IPS DF 4.7 (cell line): Measurements from ENCODE around the gene ALDH3B1.

Source experiments
- DNase-seq: peaks from one replicate; pipeline ENCODE4 v3.0.0-alpha.2; 2013; ENCODE audit warnings: low spot score; ENCODE audit errors: extremely low read depth

Gene ALDH3B1

DNA sequence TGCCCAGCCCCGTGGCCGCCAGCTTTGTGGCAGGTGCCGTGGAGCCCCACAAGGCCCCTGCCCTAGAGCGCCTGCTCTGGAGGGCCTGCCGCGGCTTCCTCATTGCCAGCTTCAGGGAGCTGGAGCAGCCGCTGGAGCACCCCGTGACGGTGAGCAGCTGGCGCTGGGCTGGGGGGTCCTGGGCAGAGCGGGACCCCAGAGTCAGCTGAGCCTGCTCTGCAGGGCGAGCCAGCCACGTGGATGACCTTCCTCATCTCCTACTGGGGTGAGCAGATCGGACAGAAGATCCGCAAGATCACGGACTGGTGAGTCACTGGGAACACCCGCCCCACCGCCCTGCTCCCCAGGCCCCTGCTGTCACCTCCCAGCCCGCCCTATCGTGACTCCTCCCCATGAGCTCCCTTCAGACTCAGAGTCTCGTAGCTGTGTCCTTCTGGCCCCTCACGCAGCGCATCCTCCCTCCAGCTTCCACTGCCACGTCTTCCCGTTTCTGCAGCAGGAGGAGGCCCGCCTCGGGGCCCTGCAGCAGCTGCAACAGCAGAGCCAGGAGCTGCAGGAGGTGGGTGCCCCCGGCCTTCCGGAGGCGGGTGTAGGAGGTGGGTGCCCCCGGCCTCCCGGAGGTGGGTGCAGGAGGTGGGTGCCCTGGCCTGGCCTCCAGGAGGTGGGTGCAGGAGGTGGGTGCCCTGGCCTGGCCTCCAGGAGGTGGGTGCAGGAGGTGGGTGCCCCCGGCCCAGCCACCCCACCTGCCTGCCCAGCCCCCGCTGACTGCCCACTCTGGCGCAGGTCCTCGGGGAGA is 33.4 kb downstream of the ALDH3B1 start:
- DNase-seq: no peak

- DNase-seq: no peak
Measured at GRCh38 chr11:68044145-68044813, 34.2 kb downstream of the ALDH3B1 start.

DNA sequence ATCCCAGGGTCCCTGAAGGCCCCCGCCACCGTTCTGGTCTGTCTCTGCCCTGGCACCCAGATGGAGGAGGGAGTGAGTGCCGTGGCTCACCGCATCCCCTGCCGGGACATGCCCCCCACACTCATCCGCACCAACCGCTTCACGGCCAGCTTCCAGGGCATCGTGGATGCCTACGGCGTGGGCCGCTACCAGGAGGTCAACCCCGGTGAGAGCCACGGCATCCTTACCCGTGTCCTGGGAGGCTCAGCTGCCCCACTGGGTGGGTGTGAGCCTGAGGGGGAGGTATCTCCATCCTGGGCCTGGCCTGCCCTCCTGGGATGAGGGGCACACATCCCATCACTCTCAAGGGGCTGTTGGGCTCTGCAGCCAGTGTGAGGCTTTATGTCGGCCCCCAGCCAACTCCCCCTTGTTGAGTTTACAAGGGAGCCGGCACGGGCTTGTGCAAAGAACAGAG is 34.8 kb downstream of the ALDH3B1 start:
- DNase-seq: no peak

DNA sequence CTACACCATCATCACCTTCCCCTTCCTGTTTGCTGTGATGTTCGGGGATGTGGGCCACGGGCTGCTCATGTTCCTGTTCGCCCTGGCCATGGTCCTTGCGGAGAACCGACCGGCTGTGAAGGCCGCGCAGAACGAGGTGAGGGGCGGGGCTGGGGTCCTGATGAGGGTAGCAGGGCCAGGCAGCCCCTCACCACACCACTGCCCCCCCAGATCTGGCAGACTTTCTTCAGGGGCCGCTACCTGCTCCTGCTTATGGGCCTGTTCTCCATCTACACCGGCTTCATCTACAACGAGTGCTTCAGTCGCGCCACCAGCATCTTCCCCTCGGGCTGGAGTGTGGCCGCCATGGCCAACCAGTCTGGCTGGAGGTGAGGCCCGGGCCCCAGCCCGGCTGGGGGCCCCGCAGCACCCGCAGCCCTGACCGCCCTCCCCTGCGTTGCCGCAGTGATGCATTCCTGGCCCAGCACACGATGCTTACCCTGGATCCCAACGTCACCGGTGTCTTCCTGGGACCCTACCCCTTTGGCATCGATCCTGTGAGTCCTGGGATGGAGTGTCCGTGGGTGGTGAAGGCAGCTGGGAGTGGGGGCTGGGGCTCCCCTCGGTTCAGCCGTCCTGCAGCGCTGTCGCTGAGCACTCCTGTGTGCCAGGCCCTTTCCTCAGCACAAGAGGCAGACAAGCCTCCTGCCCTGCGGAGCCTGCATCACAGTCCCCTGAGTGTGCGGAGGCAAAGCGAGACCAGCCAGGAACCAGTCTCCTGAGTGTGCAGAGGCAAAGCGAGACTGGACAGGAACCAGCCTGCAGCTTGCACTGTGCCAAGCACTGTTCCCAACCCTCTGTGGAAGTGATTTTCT is 37.5 kb downstream of the ALDH3B1 start:
- no peak for DNase-seq

DNA sequence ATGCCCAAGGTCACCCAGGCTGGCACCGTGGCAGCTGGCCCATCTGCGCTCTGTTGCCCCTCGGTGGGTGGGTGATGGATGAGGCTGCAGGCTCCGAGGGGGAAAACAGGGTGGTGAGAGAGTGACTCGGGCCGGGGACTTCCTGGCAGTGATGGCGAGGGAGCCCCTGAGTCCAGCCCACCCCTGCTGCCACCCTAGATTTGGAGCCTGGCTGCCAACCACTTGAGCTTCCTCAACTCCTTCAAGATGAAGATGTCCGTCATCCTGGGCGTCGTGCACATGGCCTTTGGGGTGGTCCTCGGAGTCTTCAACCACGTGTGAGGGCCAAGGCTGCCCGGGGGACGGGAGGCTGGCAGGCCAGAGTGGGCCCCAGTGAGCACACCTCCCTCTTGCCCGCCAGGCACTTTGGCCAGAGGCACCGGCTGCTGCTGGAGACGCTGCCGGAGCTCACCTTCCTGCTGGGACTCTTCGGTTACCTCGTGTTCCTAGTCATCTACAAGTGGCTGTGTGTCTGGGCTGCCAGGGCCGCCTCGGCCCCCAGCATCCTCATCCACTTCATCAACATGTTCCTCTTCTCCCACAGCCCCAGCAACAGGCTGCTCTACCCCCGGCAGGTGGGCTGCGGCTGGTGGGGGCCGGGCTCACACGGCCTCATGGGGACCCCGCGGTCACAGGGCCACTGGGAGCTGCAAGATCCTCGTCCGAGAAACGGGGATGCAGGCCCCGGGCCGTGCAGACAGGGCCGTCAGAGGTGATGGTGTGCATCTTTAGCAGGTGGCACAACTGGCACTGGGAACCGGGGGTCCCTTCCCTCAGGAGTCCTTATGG is 38.8 kb downstream of the ALDH3B1 start:
- no peak for DNase-seq

- DNase-seq: no peak
Measured at GRCh38 chr11:68049509-68050370, 39.6 kb downstream of the ALDH3B1 start.

DNA sequence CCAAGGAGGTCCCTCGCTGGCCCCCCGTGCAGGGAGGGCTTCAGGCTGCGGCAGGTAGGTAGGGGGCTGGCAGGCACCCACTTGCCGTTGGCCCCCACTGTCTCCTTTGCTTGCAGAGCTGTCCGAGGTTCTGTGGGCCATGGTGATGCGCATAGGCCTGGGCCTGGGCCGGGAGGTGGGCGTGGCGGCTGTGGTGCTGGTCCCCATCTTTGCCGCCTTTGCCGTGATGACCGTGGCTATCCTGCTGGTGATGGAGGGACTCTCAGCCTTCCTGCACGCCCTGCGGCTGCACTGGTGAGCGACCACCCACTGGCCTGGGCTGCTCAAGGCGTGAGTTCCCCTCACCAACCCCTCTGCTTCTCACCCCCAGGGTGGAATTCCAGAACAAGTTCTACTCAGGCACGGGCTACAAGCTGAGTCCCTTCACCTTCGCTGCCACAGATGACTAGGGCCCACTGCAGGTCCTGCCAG is 40.3 kb downstream of the ALDH3B1 start:
- DNase-seq: no peak

- no peak for DNase-seq
Measured at GRCh38 chr11:68051191-68052136, 41.3 kb downstream of the ALDH3B1 start.

DNA sequence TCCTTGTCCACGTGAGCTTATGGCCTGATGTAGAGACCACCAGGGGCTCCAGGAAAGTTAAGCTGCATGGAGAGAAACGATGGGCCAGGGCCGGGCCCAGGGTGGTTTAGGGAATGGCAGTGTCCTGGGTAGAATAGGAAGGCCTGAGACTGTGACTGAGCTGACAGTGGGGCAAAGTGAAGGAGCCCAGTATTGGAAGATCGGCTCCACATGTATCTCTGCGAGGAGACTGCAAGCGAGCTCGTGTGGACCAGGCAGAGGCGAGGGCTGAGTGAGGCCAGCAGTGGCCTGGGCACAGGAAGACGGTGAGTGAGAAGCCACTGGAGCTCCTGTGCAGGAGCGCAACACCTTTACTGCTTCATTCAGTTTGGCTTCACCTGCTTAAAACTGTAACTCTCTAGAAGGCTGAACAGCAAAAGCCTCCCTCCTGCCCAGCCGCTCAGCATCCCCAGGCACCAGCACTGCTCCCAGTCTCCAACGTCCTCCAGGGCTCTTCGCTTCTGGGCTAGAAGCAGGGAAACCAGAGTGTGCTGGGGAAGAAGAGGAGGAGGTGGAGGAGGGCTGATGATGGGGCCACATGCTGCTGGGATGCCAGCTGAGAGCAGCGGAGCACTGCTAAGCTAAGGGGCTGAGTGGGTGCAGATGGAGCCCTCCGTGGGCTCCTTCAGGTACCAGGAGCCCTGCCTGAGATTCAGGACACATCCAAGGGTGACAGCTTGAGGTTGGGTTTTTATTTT is 42.2 kb downstream of the ALDH3B1 start:
- no peak for DNase-seq

- DNase-seq: no peak
Measured at GRCh38 chr11:68053117-68053516, 43.0 kb downstream of the ALDH3B1 start.

DNA sequence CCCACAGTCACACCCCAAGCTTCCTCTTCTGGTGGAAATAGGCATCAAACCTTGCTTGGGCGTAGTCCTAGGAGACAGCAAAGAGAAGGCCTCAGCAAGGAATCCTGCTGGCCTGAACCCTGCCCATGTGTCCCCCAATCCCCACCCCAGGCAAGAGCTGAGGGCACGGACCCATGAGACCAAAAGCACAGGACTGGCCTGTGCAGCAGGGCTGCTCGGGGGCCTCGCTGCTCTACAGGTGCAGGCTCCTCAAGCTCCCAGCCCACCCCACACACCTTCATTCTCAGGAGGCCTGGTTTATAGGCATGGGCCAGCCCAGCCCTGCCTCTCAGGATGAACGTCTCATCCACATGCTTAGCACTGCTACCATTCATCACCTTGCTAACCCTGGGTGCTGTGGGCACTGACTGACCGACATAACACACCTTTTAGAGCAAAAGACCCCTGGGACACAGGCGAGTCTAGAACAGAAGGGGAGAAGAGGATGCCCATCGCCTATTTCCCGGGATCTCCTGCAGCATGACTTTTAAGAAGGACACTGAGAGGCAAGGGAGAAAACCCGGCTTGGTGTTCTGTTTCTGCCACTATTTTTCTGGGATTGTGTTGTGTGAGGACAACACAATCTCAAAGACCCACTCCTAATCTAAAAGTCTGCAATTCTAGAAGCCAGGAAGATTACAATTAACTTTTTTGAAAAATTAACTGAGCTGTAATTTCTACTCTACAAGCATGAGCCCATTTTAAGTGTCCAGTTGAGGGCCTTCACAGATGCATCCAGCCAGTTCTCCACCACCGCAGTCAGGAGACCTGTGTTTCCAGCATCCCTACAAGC is 44.1 kb downstream of the ALDH3B1 start:
- no peak for DNase-seq

DNA sequence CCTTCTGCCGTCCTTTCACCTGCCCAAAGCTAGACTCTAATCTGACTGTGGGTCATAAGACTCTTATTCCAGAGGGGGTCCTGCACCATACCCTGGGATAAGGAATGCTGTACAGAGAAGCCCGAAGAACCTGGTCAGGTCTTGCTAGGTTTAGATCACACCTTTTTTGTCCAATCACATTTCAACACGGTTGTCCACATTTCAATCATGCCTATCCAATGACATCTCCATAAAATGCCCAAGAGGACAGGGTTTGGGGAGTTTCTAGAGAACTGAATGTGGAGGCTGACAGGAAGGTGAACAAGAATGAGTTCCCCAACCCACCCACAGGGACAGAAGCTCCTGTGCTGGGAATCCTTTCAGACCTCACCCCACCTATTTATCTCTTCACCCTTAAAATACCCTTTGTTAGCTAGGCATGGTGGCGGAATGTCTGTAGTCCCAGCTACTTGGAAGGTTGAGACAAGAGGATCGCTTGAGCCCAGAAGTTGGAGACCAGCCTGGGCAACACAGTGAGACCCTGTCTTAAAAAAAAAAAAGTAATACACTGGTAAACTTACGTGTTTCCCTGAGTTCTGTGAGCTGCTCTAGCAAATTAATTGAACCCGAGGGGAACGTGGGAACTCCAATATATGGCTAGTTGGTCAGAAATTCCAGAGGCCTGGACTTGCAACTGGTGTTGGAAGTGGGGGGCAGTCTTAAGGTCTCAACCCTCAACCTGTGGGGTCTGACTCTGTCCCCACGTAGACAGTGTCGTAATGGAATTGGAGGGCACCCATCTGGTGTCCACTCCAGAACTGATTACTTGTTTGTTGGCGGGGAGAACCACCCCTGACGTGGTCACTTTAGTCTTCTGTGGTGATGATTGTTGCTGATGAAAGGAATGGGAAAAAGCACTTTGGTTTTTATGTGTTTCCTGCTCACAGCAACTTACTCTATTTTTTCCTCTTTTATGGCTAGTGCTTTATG is 46.5 kb downstream of the ALDH3B1 start:
- DNase-seq: no peak

GRCh38 chr11:68057807-68058206 is 47.7 kb downstream of the ALDH3B1 start:
- no peak for DNase-seq

DNA sequence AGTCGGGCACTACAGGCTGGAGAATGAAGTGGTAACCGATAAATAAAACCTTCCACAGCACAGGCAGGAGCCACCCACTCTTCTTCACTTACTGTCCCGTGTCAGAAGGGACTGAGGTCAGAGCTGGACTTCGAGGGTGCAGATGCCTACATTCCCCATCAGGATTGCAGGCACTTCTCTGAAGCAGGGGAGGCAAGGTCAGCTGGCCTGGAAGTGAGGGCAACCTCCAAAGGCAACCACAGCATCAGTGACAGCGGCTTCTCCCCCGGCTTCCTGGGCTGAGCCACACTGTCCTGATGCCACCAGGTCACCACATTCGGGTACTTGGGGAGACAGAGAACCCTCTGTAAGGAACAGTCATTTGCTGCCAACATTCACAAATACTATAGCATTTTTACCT is 51.4 kb downstream of the ALDH3B1 start:
- no peak for DNase-seq

- no peak for DNase-seq
Measured at GRCh38 chr11:68064926-68065325, 54.8 kb downstream of the ALDH3B1 start.

DNA sequence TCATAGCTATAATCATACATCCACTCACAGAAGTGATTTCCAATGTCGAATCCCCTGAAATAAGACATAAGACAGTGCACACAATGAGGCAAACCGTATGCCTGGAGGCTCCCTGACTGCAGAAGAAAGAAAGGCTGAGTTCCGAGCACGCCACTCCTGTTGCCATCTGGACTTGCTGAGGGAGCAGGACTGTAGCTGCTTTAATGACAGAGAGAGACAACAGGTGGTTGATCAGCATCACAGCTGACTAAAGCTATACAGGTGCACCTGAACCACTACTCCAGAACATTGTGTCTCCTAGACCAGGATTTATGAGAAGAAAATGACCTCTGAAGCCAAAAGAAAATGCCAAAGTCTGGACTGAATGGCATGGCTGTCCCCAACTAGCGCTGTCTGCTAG is 55.7 kb downstream of the ALDH3B1 start:
- DNase-seq: no peak
